Osteoblast (primary cell): ENCODE measurements around the gene LRIT3. TPM values are rescaled to one million over a fixed set of nuclear protein-coding genes. Genes with fewer than 3 reads are reported as not detected.

Experiments used
- DNase-seq: peaks from one replicate; pipeline ENCODE4 v3.0.0; 2011; ENCODE audit warnings: low spot score, mixed read lengths; ENCODE audit not compliant: insufficient read length; ENCODE audit errors: missing footprints
- H2AFZ ChIP-seq: 2 replicates; pipeline ENCODE4 v1.6.0; 2011; ENCODE audit warnings: mild to moderate bottlenecking, low read length
- H3K27ac ChIP-seq: 2 replicates; pipeline ENCODE4 v1.5.1; 2011; ENCODE audit warnings: mild to moderate bottlenecking, low read depth, low read length, moderate library complexity
- H3K27me3 ChIP-seq: 2 replicates; pipeline ENCODE4 v1.6.0; 2012; ENCODE audit warnings: mild to moderate bottlenecking, control low read depth, inconsistent platforms, low read length, moderate library complexity; ENCODE audit not compliant: insufficient read depth
- H3K36me3 ChIP-seq: 2 replicates; pipeline ENCODE4 v1.5.1; 2011; ENCODE audit warnings: mild to moderate bottlenecking, low read length, control low read depth, moderate library complexity; ENCODE audit not compliant: insufficient read depth
- H3K4me1 ChIP-seq: 2 replicates; pipeline ENCODE4 v1.5.1; 2011; ENCODE audit warnings: mild to moderate bottlenecking, low read length, control low read depth, moderate library complexity; ENCODE audit not compliant: insufficient read depth
- H3K4me2 ChIP-seq: 2 replicates; pipeline ENCODE4 v1.6.0; 2011; ENCODE audit warnings: mild to moderate bottlenecking, low read length; ENCODE audit not compliant: insufficient read depth
- H3K4me3 ChIP-seq: fragments of 200-600 bp; sonication (generic); 3 replicates; pipeline ENCODE4 v1.5.1; 2012; ENCODE audit warnings: mild to moderate bottlenecking, low read length, inconsistent platforms; ENCODE audit not compliant: insufficient read depth
- H3K79me2 ChIP-seq: 2 replicates; pipeline ENCODE4 v1.6.0; 2012; ENCODE audit warnings: mild to moderate bottlenecking, low read length, control low read depth, inconsistent platforms; ENCODE audit not compliant: insufficient read depth
- H3K9me3 ChIP-seq: 2 replicates; pipeline ENCODE4 v1.5.1; 2011; ENCODE audit warnings: low read depth, low read length, control low read depth
- H4K20me1 ChIP-seq: 2 replicates; pipeline ENCODE4 v1.6.0; 2012; ENCODE audit warnings: mild to moderate bottlenecking, low read length, control low read depth; ENCODE audit not compliant: insufficient read depth
- total RNA-seq: library from RNA; depleted of rRNA; stranded (reverse); fragments of >200 nt; gene quantifications from 2 replicates; pipeline ENCODE4 v1.2.3, GENCODE V29; 2012
- TF ChIP-seq, protein P1 (sequence below): IDR thresholded peaks from 2 replicates; pipeline ENCODE4 v1.5.1; 2011; ENCODE audit warnings: mild to moderate bottlenecking, low read depth, low read length, moderate library complexity; ENCODE audit errors: extremely low read depth

The LRIT3 gene
- total RNA-seq, 1 donor = under 0.01 TPM

DNA sequence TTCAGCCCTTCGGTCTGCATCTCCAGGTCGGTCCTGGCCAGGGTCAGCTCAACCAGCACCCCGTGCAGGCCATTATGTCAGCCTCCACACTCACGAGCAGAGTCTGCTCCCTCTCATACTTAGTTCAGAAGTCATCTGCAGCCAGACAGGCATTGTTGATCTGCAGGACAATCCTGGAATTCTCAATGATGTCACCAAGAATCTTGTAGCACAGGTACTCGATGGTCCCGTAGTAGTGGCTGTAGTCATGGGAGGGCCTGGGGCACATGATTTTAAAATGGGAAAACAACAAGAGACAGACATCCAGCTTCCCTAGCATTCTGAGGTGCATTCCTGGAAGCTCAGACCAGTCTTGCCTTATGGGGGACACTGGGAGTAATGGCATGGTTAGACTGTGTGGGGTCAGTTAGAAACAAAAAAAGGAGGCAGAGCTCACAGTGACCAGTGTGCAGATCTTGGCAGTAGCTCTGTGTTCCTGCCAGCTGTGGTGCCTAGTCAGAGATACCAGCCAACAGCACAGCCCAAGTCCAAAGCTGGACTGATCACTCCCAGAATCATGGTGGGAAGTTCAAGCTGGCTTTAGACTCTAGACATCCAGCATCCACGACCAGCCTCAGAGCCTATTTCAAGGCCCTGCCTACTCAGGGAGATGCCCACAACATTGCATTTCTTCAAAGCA lies 31.9 kb downstream of the LRIT3 start:
- TF ChIP-seq, protein P1, sequence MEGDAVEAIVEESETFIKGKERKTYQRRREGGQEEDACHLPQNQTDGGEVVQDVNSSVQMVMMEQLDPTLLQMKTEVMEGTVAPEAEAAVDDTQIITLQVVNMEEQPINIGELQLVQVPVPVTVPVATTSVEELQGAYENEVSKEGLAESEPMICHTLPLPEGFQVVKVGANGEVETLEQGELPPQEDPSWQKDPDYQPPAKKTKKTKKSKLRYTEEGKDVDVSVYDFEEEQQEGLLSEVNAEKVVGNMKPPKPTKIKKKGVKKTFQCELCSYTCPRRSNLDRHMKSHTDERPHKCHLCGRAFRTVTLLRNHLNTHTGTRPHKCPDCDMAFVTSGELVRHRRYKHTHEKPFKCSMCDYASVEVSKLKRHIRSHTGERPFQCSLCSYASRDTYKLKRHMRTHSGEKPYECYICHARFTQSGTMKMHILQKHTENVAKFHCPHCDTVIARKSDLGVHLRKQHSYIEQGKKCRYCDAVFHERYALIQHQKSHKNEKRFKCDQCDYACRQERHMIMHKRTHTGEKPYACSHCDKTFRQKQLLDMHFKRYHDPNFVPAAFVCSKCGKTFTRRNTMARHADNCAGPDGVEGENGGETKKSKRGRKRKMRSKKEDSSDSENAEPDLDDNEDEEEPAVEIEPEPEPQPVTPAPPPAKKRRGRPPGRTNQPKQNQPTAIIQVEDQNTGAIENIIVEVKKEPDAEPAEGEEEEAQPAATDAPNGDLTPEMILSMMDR = no peak
- Histone ChIP-seq H3K4me2 (no peak overlapping the region), H3K27ac (no peak overlapping the region), H2AFZ (no peak overlapping the region), H4K20me1 (no peaks in the 10 kb centered on the region), H3K4me1 (no peaks in the 10 kb centered on the region), H3K79me2 (no peaks in the 10 kb centered on the region), H3K36me3 (no peaks in the 10 kb centered on the region), H3K4me3 (no peak overlapping the region), H3K27me3 (no peaks in the 10 kb centered on the region), H3K9me3 (no peaks in the 10 kb centered on the region)
- no peak for DNase-seq

DNA sequence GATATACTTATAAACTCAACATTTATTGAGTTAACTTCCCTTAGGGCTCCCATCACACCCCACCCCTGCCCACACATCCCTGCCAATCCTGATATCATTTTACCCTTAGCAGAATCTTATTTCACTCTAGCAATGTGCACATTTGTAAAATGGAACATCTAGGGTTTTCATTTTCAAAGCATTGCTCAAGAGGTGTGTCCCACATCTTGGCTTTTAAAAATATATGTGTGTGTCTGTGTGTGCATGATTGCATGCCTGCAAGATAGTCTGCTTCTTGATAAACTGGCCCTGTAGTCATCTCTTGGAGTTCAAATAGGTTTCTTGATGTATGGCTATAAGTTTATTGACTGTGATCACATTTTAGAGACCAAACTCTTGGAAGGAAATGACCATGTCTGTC lies 38.4 kb downstream of the LRIT3 start:
- Histone ChIP-seq H4K20me1 (no peaks in the 10 kb centered on the region), H3K9me3 (no peaks in the 10 kb centered on the region), H3K4me1 (no peaks in the 10 kb centered on the region), H3K4me3 (no peak overlapping the region), H3K27ac (no peak overlapping the region), H3K36me3 (no peaks in the 10 kb centered on the region), H2AFZ (no peak overlapping the region), H3K4me2 (no peak overlapping the region), H3K79me2 (no peaks in the 10 kb centered on the region), H3K27me3 (no peaks in the 10 kb centered on the region)
- DNase-seq = no peak
- TF ChIP-seq, protein P1 = no peak

- H3K4me2 ChIP-seq = no peak overlapping the region
- H2AFZ ChIP-seq = no peak overlapping the region
- no peaks in the 10 kb centered on the region for H3K36me3 ChIP-seq
- TF ChIP-seq, protein P1 = no peak
- no peaks in the 10 kb centered on the region for H3K79me2 ChIP-seq
- no peaks in the 10 kb centered on the region for H3K9me3 ChIP-seq
- H3K4me3 ChIP-seq = no peak overlapping the region
- no peak for DNase-seq
- no peaks in the 10 kb centered on the region for H4K20me1 ChIP-seq
- H3K4me1 ChIP-seq = no peaks in the 10 kb centered on the region
- no peak overlapping the region for H3K27ac ChIP-seq
- H3K27me3 ChIP-seq = no peaks in the 10 kb centered on the region
Measured at GRCh38 chr4:109887071-109887470, 39.2 kb downstream of the LRIT3 start.

GRCh38 chr4:109890076-109890475 lies 42.2 kb downstream of the LRIT3 start:
- TF ChIP-seq, protein P1 = no peak
- Histone ChIP-seq H3K27me3 (no peaks in the 10 kb centered on the region), H3K4me3 (no peak overlapping the region), H3K79me2 (no peaks in the 10 kb centered on the region), H4K20me1 (no peaks in the 10 kb centered on the region), H3K9me3 (no peaks in the 10 kb centered on the region), H3K36me3 (no peaks in the 10 kb centered on the region), H2AFZ (no peak overlapping the region), H3K4me2 (no peak overlapping the region), H3K4me1 (no peaks in the 10 kb centered on the region), H3K27ac (no peak overlapping the region)
- DNase-seq = no peak
